Fibroblast of lung (primary cell): ENCODE measurements around the gene MRPL4. TPM values are rescaled to one million over a fixed set of nuclear protein-coding genes. Genes with fewer than 3 reads are reported as not detected.

Experiments
- DNase-seq, 2 donors: peaks; one replicate each; pipeline versions ENCODE4 v3.0.0 to v3.0.0-alpha.2; 2010; ENCODE audit warnings: low read depth in 2 of 2
- H2AFZ ChIP-seq: 2 replicates; pipeline ENCODE4 v1.5.1; 2012; ENCODE audit warnings: low read length, control low read depth, inconsistent platforms
- H3K27ac ChIP-seq: 2 replicates; pipeline ENCODE4 v1.5.1; 2011; ENCODE audit warnings: low read length, control low read depth; ENCODE audit not compliant: insufficient read depth
- H3K27me3 ChIP-seq: 2 replicates; pipeline ENCODE4 v1.5.1; 2011; ENCODE audit warnings: mild to moderate bottlenecking, low read length; ENCODE audit not compliant: control insufficient read depth, insufficient read depth
- H3K36me3 ChIP-seq: 2 replicates; pipeline ENCODE4 v1.5.1; 2011; ENCODE audit warnings: low read length; ENCODE audit not compliant: control insufficient read depth, insufficient read depth
- H3K4me1 ChIP-seq: 2 replicates; pipeline ENCODE4 v1.5.1; 2011; ENCODE audit warnings: low read length; ENCODE audit not compliant: control insufficient read depth, insufficient read depth; ENCODE audit errors: extremely low read depth
- H3K4me2 ChIP-seq: 2 replicates; pipeline ENCODE4 v1.5.1; 2011; ENCODE audit warnings: low read length, control low read depth; ENCODE audit not compliant: insufficient read depth; ENCODE audit errors: extremely low read depth
- H3K4me3 ChIP-seq, 4 experiments: fragments of 200-600 bp in 1 of 4; sonication (generic) in 1 of 4; replicated peaks in 1 of 4; 2 replicates each; pipeline ENCODE4 v1.5.1; 2011 to 2016; ENCODE audit warnings: low read length in 4 of 4, low read depth in 3 of 4, mild to moderate bottlenecking in 3 of 4, control low read depth in 2 of 4, inconsistent platforms in 1 of 4, mixed read lengths in 1 of 4; ENCODE audit not compliant: insufficient read depth in 1 of 4; ENCODE audit errors: control extremely low read depth in 1 of 4
- H3K79me2 ChIP-seq: 2 replicates; pipeline ENCODE4 v1.5.1; 2012; ENCODE audit warnings: mild to moderate bottlenecking, low read length, inconsistent platforms; ENCODE audit not compliant: control insufficient read depth, insufficient read depth
- H3K9ac ChIP-seq: 2 replicates; pipeline ENCODE4 v1.5.1; 2011; ENCODE audit warnings: mild to moderate bottlenecking, low read length, control low read depth; ENCODE audit not compliant: insufficient read depth
- H3K9me3 ChIP-seq: 2 replicates; pipeline ENCODE4 v1.5.1; 2012; ENCODE audit warnings: low read depth, low read length; ENCODE audit not compliant: control insufficient read depth, insufficient read depth
- H4K20me1 ChIP-seq: 2 replicates; pipeline ENCODE4 v1.5.1; 2011; ENCODE audit warnings: low read length; ENCODE audit not compliant: control insufficient read depth, insufficient read depth; ENCODE audit errors: extremely low read depth
- EZH2 ChIP-seq: IDR thresholded peaks from 2 replicates; pipeline ENCODE4 v1.5.1; 2012; ENCODE audit warnings: low read length, control low read depth, mild to moderate bottlenecking; ENCODE audit errors: missing control alignments
- polyA plus RNA-seq, 2 donors: library from polyadenylated mRNA; depleted of rRNA in 1 of 2; stranded (reverse) in 1 of 2; unstranded in 1 of 2; fragments of >200 nt; gene quantifications; 2 replicates each; pipeline ENCODE4 v1.2.1, GENCODE V29; 2011 to 2012; ENCODE audit warnings: missing spikeins in 1 of 2
- total RNA-seq: library from RNA; depleted of rRNA; stranded (reverse); fragments of >200 nt; gene quantifications from 2 replicates; pipeline ENCODE4 v1.2.1, GENCODE V29; 2014
- TF ChIP-seq, protein P1 (sequence below), 2 donors: IDR thresholded peaks in 1 of 2; conservative IDR thresholded peaks in 1 of 2; 1 replicate in 1 of 2; 2 replicates in 1 of 2; pipeline ENCODE4 v1.5.1; 2011 to 2012; ENCODE audit warnings: low read length in 2 of 2, control low read depth in 1 of 2, inconsistent platforms in 1 of 2, low read depth in 1 of 2, mild to moderate bottlenecking in 1 of 2

The MRPL4 gene
- total and polyA plus RNA-seq, 2 donors (not counting 1 experiment from before 2014, with no cell fraction given): 17.2 to 25.7 TPM

DNA sequence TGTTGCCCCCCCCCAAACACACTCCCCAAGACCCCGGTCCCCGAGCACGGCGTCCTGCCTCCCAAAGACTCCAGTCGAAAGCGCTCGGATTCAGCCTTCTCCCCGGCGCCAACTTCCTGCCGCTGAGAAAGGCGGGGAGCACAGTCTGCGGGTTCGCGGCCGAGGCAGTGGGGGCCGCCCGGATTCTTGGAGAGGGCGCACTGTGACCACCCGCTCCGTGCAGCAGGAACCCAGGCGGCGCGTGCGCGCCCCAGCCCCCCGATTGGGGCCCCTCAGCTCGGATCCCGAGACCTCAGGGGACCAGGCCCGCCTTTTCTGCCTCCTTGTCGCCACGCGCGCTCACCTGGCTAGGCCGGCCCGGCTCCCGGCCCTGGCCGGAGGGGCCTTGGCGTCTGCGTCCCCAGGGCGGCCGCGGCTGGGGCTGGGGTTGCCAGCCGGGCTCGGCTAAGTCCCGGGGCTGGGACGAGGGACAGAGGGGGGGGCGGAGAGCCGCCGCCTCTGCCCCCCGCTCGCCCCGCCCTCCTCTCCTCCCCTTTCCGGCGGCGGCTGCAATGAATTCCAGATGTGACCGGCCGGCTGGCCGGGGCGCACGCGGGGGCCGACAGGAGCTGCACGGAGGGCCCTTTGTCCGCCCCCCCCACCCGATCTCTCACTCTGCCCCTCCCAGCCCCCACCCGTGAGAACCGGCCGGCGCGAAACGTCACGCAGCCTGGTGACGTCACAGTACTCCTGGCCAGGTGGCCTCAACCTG is 21.0 kb upstream of the MRPL4 start, which contains the start of gene S1PR2:
S1PR2 (minus strand) TSS at position 471 of the 751 bp plus-strand sequence. CDS start 6,426 bp downstream, outside the sequence.
- peak within 1 kb of the TSS; percentile 94 for H3K27ac ChIP-seq
- H2AFZ ChIP-seq: no peak within 1 kb of the TSS
- H3K4me1 ChIP-seq: peaks cover 19% of the 10 kb centered on the region
- H3K9me3 ChIP-seq: no peaks in the 10 kb centered on the region
- peaks cover 24% of the 10 kb centered on the region for H3K79me2 ChIP-seq
- TF ChIP-seq EZH2: no peak
- TF ChIP-seq, protein P1, sequence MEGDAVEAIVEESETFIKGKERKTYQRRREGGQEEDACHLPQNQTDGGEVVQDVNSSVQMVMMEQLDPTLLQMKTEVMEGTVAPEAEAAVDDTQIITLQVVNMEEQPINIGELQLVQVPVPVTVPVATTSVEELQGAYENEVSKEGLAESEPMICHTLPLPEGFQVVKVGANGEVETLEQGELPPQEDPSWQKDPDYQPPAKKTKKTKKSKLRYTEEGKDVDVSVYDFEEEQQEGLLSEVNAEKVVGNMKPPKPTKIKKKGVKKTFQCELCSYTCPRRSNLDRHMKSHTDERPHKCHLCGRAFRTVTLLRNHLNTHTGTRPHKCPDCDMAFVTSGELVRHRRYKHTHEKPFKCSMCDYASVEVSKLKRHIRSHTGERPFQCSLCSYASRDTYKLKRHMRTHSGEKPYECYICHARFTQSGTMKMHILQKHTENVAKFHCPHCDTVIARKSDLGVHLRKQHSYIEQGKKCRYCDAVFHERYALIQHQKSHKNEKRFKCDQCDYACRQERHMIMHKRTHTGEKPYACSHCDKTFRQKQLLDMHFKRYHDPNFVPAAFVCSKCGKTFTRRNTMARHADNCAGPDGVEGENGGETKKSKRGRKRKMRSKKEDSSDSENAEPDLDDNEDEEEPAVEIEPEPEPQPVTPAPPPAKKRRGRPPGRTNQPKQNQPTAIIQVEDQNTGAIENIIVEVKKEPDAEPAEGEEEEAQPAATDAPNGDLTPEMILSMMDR (conservative IDR thresholded peaks at IDR 0.05 in 1 of 2, IDR thresholded peaks at IDR 0.05 in 1 of 2; ENCODE audit: low read depth in 1 of 2, low read length in 2 of 2): no peak
- H3K4me2 ChIP-seq: peak within 1 kb of the TSS; percentile 79
- peak within 1 kb of the TSS; percentile 65 to 86 (median 77) for H3K4me3 ChIP-seq
- no peaks in the 10 kb centered on the region for H3K36me3 ChIP-seq
- DNase-seq: peak; percentile 60 to 88
- H4K20me1 ChIP-seq: no peaks in the 10 kb centered on the region
- H3K9ac ChIP-seq: peak within 1 kb of the TSS; percentile 98
- no peaks in the 10 kb centered on the region for H3K27me3 ChIP-seq

DNA sequence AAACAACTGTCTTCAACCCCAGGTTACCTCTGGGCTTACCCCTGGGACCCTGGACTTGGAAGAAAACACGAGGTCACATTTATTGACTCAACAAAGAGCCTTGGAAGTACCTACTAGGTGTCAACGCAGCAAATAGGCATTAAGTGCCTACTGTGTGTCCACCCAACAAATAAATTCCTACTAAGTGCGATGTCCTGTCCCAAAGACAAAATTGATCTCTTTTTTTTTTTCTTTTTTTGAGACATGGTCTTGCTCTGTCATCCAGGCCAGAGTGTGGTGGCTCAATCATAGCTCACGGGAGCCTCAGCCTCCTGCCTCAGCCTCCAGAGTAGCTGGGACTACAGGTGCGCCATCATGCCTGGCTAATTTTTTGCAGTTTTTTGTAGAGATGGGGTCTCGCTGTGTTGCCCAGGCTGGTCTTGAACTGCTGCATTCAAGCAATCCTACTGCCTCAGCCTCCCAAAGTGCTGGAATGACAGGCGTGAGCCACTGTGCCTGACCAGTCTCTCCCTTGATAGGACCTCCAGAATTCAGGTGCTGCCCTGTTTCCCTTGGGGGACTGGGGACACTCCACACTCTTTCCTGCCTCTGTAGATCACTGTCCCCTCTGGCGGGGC is 20.3 kb upstream of the MRPL4 start:
- no peaks in the 10 kb centered on the region for H3K27me3 ChIP-seq
- DNase-seq: no peak
- peaks cover 19% of the 10 kb centered on the region for H3K4me1 ChIP-seq
- no peak overlapping the region for H3K4me2 ChIP-seq
- H3K9me3 ChIP-seq: no peaks in the 10 kb centered on the region
- no peak overlapping the region for H3K9ac ChIP-seq
- TF ChIP-seq, protein P1 (conservative IDR thresholded peaks at IDR 0.05 in 1 of 2, IDR thresholded peaks at IDR 0.05 in 1 of 2; ENCODE audit: low read depth in 1 of 2, low read length in 2 of 2): no peak
- TF ChIP-seq EZH2: no peak
- peak overlapping the region; percentile 48 for H3K27ac ChIP-seq
- no peak overlapping the region for H2AFZ ChIP-seq
- H3K36me3 ChIP-seq: no peaks in the 10 kb centered on the region
- no peaks in the 10 kb centered on the region for H4K20me1 ChIP-seq
- peaks cover 24% of the 10 kb centered on the region for H3K79me2 ChIP-seq
- peak overlapping the region in 2 of 4 experiments; percentile 36 to 77 for H3K4me3 ChIP-seq

DNA sequence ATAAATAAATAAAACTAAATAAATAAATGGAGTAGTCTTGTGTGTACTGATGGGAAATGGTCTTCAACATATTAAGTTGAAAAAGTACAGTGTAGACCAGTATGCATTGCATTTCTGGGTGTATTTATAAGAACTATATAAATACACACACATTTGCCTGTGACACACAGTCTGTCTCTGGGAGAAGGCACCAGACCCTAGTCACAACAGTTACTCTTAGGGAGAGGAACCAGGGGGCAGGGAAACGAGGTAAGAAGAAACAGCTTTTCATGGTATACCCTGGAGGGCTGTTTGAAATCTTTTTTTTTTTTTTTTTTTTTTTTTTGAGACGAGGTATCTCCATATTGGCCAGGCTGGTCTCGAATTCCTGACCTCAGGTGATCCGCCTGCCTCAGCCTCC is 18.1 kb upstream of the MRPL4 start:
- TF ChIP-seq, protein P1 (conservative IDR thresholded peaks at IDR 0.05 in 1 of 2, IDR thresholded peaks at IDR 0.05 in 1 of 2; ENCODE audit: low read depth in 1 of 2, low read length in 2 of 2): no peak
- H4K20me1 ChIP-seq: no peaks in the 10 kb centered on the region
- no peaks in the 10 kb centered on the region for H3K9me3 ChIP-seq
- H3K4me2 ChIP-seq: no peak overlapping the region
- no peaks in the 10 kb centered on the region for H3K27me3 ChIP-seq
- no peaks in the 10 kb centered on the region for H3K36me3 ChIP-seq
- H3K4me1 ChIP-seq: peaks cover 17% of the 10 kb centered on the region
- no peak overlapping the region for H3K27ac ChIP-seq
- H2AFZ ChIP-seq: no peak overlapping the region
- H3K79me2 ChIP-seq: peaks cover 16% of the 10 kb centered on the region
- no peak overlapping the region for H3K4me3 ChIP-seq
- DNase-seq: no peak
- no peak overlapping the region for H3K9ac ChIP-seq
